Liver (tissue), 9 donors: ENCODE measurements around the gene CLIC3. TPM values are rescaled to one million over a fixed set of nuclear protein-coding genes. Genes with fewer than 3 reads are reported as not detected.

Experiments used
- DNase-seq: peaks from one replicate; pipeline ENCODE4 v3.0.0-alpha.2; 2017; ENCODE audit warnings: low spot score
- H3K27ac ChIP-seq, 2 donors: one replicate each; pipeline ENCODE4 v1.7.0; 2013; ENCODE audit warnings: inconsistent platforms in 2 of 2, low read length in 2 of 2, control low read depth in 1 of 2, low read depth in 1 of 2, mild to moderate bottlenecking in 1 of 2
- H3K27me3 ChIP-seq, 4 donors: one replicate each; pipeline versions ENCODE4 v1.6.1 to v1.7.0; 2013; ENCODE audit warnings: low read length in 3 of 4, inconsistent platforms in 1 of 4, mild to moderate bottlenecking in 1 of 4, moderate library complexity in 1 of 4; ENCODE audit not compliant: control insufficient read depth in 4 of 4, insufficient read depth in 4 of 4
- H3K36me3 ChIP-seq, 4 donors: one replicate each; pipeline versions ENCODE4 v1.6.1 to v1.7.0; 2013; ENCODE audit warnings: low read length in 3 of 4, mild to moderate bottlenecking in 3 of 4, low read depth in 1 of 4, moderate library complexity in 1 of 4; ENCODE audit not compliant: control insufficient read depth in 4 of 4, insufficient read depth in 3 of 4
- H3K4me1 ChIP-seq, 4 donors: one replicate each; pipeline versions ENCODE4 v1.6.1 to v1.7.0; 2013; ENCODE audit warnings: low read length in 3 of 4, mild to moderate bottlenecking in 3 of 4, moderate library complexity in 1 of 4; ENCODE audit not compliant: control insufficient read depth in 4 of 4, insufficient read depth in 4 of 4
- H3K4me3 ChIP-seq, 3 donors: one replicate each; pipeline versions ENCODE4 v1.6.1 to v1.7.0; 2013; ENCODE audit warnings: low read length in 3 of 3, control low read depth in 1 of 3, low read depth in 1 of 3, mild to moderate bottlenecking in 1 of 3
- H3K9ac ChIP-seq, 2 donors: one replicate each; pipeline ENCODE4 v1.7.0; 2013; ENCODE audit warnings: low read length in 2 of 2, mild to moderate bottlenecking in 2 of 2, moderate library complexity in 2 of 2, control low read depth in 1 of 2, low read depth in 1 of 2
- H3K9me3 ChIP-seq, 4 donors: one replicate each; pipeline versions ENCODE4 v1.6.1 to v1.7.0; 2013; ENCODE audit warnings: low read length in 3 of 4; ENCODE audit not compliant: control insufficient read depth in 4 of 4
- ATF3 ChIP-seq: IDR thresholded peaks from 2 replicates; pipeline ENCODE4 v1.6.1; 2016; ENCODE audit warnings: antibody characterized with exemption
- CTCF ChIP-seq: fragments of 150-350 bp; IDR thresholded peaks from 2 replicates; pipeline ENCODE4 v1.5.1; 2017; ENCODE audit warnings: improper control_type of control experiment, low read depth, low read length; ENCODE audit not compliant: missing input control
- EGR1 ChIP-seq, 2 donors: IDR thresholded peaks; 2 replicates each; pipeline ENCODE4 v1.6.1; 2016 to 2018; ENCODE audit warnings: antibody characterized with exemption in 2 of 2, low read depth in 2 of 2
- FOXA1 ChIP-seq: IDR thresholded peaks from 2 replicates; pipeline ENCODE4 v1.6.1; 2016; ENCODE audit warnings: antibody characterized with exemption
- FOXA2 ChIP-seq: IDR thresholded peaks from 2 replicates; pipeline ENCODE4 v1.6.1; 2016; ENCODE audit warnings: antibody characterized with exemption
- GABPA ChIP-seq, 2 donors: IDR thresholded peaks in 1 of 2; conservative IDR thresholded peaks in 1 of 2; 2 replicates each; pipeline ENCODE4 v1.6.1; 2016; ENCODE audit warnings: antibody characterized with exemption in 2 of 2, mild to moderate bottlenecking in 1 of 2, moderate library complexity in 1 of 2
- HNF4A ChIP-seq, 2 donors: conservative IDR thresholded peaks; 2 replicates each; pipeline ENCODE4 v1.6.1; 2016; ENCODE audit warnings: antibody characterized with exemption in 2 of 2, mild to moderate bottlenecking in 2 of 2
- HNF4G ChIP-seq: IDR thresholded peaks from 2 replicates; pipeline ENCODE4 v1.6.1; 2016; ENCODE audit warnings: antibody characterized with exemption
- JUND ChIP-seq, 2 donors: IDR thresholded peaks; 2 replicates each; pipeline ENCODE4 v1.6.1; 2016; ENCODE audit warnings: antibody characterized with exemption in 2 of 2
- NR2F2 ChIP-seq: IDR thresholded peaks from 2 replicates; pipeline ENCODE4 v1.6.1; 2016; ENCODE audit warnings: antibody characterized with exemption
- RAD21 ChIP-seq, 2 donors: IDR thresholded peaks; 2 replicates each; pipeline ENCODE4 v1.6.1; 2016; ENCODE audit warnings: antibody characterized with exemption in 2 of 2, mild to moderate bottlenecking in 2 of 2
- REST ChIP-seq: IDR thresholded peaks from 2 replicates; pipeline ENCODE4 v1.6.1; 2016; ENCODE audit warnings: antibody characterized with exemption, mild to moderate bottlenecking
- RXRA ChIP-seq, 2 donors: IDR thresholded peaks; 2 replicates each; pipeline ENCODE4 v1.6.1; 2017 to 2018; ENCODE audit warnings: antibody characterized with exemption in 2 of 2, mild to moderate bottlenecking in 1 of 2
- SP1 ChIP-seq: IDR thresholded peaks from 2 replicates; pipeline ENCODE4 v1.6.1; 2018; ENCODE audit warnings: antibody characterized with exemption, mild to moderate bottlenecking
- TAF1 ChIP-seq: conservative IDR thresholded peaks from 2 replicates; pipeline ENCODE4 v1.6.1; 2016; ENCODE audit warnings: antibody characterized with exemption, mild to moderate bottlenecking
- ZBTB33 ChIP-seq: IDR thresholded peaks from 2 replicates; pipeline ENCODE4 v1.6.1; 2016; ENCODE audit warnings: antibody characterized with exemption
- WGBS: extraction: QIAGEN DNeasy Blood & Tissue Kit; methylation state at CpG from one replicate; pipeline ENCODE4 v1.1.7; 2013; 5-methylcytosine and 5-hydroxymethylcytosine counted together
- polyA plus RNA-seq, 2 donors: library from polyadenylated mRNA; stranded (reverse) in 1 of 2; unstranded in 1 of 2; fragments of 200-250 nt in 1 of 2; fragments of >200 nt in 1 of 2; fragmentation: Nextera tagmentation in 1 of 2; extraction: Ambion mirVana in 1 of 2; gene quantifications; one replicate each; pipeline versions ENCODE4 v1.2.1 to v1.2.3, GENCODE V29; 2013 to 2015
- total RNA-seq, 2 donors: library from RNA; depleted of rRNA; stranded (reverse); fragments of >200 nt; gene quantifications; one replicate each; pipeline ENCODE4 v1.2.3, GENCODE V29; 2014
- donor health status: healthy.
- donor health status: healthy.
- donor health status: healthy.
- donor health status: healthy.
- donor health status: healthy.

Gene CLIC3
- total and polyA plus RNA-seq, 4 donors: 0.33 to 0.83 (median 0.40) TPM

GRCh38 chr9:136970361-136970760 is 26.0 kb downstream of the CLIC3 start:
- Histone ChIP-seq H3K4me3 (no peak overlapping the region), H3K27me3 (no peaks in the 10 kb centered on the region), H3K9me3 (no peaks in the 10 kb centered on the region), H3K9ac (no peak overlapping the region), H3K36me3 (no peaks in the 10 kb centered on the region), H3K4me1 (peaks cover 0 to 2% (median 0%) of the 10 kb centered on the region in 4 donors), H3K27ac (no peak overlapping the region)
- TF ChIP-seq SP1 (no peak), CTCF (no peak), ZBTB33 (no peak), HNF4A (conservative IDR thresholded peaks at IDR 0.05) (no peak), FOXA2 (no peak), HNF4G (no peak), NR2F2 (no peak)
- no peak for DNase-seq
- WGBS: 95% methylated on average over 11 of the region's 11 CpGs

- no peak for DNase-seq
- no peaks in the 10 kb centered on the region for H3K36me3 ChIP-seq
- no peak overlapping the region for H3K4me3 ChIP-seq
- H3K27me3 ChIP-seq: no peaks in the 10 kb centered on the region
- H3K27ac ChIP-seq: no peak overlapping the region
- peaks cover 0 to 2% (median 0%) of the 10 kb centered on the region in 4 donors for H3K4me1 ChIP-seq
- no peaks in the 10 kb centered on the region for H3K9me3 ChIP-seq
- 82% methylated on average over 5 of the region's 5 CpGs for WGBS
- no peak overlapping the region for H3K9ac ChIP-seq
- TF ChIP-seq HNF4A (conservative IDR thresholded peaks at IDR 0.05): no peak
- TF ChIP-seq GABPA (IDR thresholded peaks at IDR 0.05 in 1 of 2, conservative IDR thresholded peaks at IDR 0.05 in 1 of 2): no peak
- no peak for TF ChIP-seq FOXA1
- TF ChIP-seq SP1: no peak
- no peak for TF ChIP-seq RXRA (IDR thresholded peaks at IDR 0.05)
- no peak for TF ChIP-seq FOXA2
- TF ChIP-seq NR2F2: no peak
- TF ChIP-seq TAF1: no peak
- no peak for TF ChIP-seq ATF3
- no peak for TF ChIP-seq HNF4G
- TF ChIP-seq RAD21 (IDR thresholded peaks at IDR 0.05): no peak
- no peak for TF ChIP-seq REST
- no peak for TF ChIP-seq JUND (IDR thresholded peaks at IDR 0.05)
- no peak for TF ChIP-seq ZBTB33
- no peak for TF ChIP-seq EGR1 (IDR thresholded peaks at IDR 0.05; ENCODE audit: low read depth in 2 of 2)
These were observed 26.6 kb downstream of the CLIC3 start for GRCh38 chr9:136969774-136970173.
